ENCODE measurements around the gene SKIL.
"Not testable (repeated sequence)": the region's sequence is repeated elsewhere in the genome, so short reads cannot be mapped to it uniquely, and the experiment has no call there.

The SKIL gene, protein sequence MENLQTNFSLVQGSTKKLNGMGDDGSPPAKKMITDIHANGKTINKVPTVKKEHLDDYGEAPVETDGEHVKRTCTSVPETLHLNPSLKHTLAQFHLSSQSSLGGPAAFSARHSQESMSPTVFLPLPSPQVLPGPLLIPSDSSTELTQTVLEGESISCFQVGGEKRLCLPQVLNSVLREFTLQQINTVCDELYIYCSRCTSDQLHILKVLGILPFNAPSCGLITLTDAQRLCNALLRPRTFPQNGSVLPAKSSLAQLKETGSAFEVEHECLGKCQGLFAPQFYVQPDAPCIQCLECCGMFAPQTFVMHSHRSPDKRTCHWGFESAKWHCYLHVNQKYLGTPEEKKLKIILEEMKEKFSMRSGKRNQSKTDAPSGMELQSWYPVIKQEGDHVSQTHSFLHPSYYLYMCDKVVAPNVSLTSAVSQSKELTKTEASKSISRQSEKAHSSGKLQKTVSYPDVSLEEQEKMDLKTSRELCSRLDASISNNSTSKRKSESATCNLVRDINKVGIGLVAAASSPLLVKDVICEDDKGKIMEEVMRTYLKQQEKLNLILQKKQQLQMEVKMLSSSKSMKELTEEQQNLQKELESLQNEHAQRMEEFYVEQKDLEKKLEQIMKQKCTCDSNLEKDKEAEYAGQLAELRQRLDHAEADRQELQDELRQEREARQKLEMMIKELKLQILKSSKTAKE

DNA sequence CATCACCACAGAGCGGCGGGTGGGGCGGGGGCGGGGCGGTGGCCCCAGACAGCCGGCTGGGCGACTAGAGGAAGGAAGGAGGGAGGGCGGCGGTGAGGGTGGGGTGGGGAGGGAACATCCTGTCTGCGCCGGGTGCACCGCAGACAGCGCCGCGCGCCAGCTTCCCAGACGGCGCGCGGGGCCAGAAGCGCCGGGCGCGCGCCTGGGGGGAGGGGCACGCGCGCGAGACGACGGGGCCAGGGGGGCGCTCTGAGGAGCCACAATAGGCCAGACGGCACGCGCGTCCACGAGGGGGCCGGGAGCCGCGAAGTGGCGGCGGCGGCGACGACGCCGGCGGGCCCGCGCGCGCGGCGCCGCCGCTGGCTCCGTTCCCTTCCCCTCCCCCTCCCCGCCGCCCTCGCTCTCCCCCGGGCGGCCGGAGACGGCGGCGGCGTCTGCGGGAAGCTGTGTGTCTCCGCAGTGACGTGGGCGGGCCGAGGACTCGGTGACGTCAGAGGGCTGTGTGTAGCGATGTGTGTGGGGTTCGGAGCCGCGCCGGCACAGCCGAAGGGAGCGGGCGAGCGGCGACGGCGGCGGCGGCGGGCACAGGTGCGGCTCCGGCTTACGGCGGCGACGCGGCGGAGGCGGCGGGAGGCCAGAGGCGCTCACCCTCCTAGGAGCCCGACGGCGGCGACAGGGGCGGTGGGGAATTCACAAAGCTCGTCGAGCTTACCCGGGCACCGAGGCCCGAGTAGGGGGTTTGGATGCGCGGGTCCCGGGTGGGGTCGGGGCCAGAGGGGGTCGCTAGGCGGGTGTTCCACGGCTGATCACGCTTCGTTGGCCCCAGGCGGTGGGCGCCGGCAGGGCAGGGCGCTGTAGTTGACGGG is at the start of gene SKIL:
SKIL (plus strand) TSS at position 540 of the 866 bp plus-strand sequence. CDS start 2,617 bp downstream, outside the sequence.
- no peak for FAIRE-seq

DNA sequence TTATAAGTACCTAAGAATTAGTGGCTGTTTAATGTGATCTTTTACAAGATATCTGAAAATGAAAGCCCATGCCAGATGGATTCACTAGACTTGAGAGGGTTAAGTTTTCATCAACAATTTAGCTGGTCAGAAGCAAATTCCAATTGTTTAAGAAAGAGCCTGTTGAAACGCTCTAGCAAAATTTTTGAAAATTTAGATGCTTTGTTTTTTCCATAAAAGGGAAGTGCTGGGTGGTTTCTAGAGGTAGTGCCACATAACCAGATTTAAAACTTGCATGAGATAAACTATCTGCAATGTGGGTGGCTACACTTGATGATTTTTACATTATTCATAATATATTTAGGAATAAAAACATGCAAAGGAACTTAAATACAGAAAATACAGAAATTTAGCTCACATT is 48.5 kb upstream of the SKIL start:
- no peak for FAIRE-seq

DNA sequence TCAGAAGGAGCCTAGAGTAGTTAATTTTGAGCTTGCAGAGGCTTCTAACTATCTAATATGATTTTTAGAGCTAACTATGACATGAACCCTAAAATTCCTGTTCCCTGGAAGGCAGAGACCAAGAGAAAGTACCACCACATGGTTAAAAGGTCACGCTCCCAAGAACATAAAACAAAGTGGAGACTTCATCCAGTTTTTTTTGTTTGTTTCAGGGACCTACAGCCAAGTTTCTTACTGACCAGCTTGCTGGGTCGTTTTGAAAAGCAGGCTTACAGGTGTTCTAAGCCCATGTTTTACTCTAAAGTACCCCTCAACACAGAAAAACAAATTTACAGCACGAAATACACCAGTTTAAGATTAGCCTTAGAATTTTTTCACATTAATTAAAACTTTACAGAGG is 39.6 kb upstream of the SKIL start:
- no peak for FAIRE-seq

DNA sequence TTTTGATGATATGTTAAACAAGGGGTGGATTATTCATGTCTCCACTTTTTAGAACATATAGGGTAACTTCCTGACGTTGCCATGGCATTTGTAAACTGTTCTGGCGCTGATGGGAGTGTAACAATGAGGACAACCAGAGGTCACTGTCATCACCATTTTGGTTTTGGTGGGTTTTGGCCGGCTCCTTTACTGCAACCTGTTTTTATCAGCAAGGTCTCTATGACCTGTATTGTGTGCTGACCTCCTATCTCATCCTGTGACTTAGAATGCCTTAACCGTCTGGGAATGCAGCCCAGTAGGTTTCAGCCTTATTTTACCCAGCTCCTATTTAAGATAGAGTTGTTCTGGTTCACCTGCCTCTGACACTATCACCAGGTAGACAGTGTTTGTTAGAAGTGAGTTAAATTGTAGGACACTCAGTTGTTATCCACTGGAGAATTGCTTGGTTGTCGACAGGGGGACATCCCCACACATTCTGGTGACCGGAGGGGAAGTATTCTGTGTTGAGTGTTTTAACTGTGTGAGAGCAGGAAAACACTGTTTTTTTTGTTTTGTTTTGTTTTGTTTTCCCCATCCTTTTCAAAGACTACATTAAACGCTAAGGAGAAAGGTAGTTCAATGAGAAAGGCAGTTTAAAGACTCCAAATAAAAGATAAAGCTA is 36.9 kb upstream of the SKIL start:
- no peak for FAIRE-seq

DNA sequence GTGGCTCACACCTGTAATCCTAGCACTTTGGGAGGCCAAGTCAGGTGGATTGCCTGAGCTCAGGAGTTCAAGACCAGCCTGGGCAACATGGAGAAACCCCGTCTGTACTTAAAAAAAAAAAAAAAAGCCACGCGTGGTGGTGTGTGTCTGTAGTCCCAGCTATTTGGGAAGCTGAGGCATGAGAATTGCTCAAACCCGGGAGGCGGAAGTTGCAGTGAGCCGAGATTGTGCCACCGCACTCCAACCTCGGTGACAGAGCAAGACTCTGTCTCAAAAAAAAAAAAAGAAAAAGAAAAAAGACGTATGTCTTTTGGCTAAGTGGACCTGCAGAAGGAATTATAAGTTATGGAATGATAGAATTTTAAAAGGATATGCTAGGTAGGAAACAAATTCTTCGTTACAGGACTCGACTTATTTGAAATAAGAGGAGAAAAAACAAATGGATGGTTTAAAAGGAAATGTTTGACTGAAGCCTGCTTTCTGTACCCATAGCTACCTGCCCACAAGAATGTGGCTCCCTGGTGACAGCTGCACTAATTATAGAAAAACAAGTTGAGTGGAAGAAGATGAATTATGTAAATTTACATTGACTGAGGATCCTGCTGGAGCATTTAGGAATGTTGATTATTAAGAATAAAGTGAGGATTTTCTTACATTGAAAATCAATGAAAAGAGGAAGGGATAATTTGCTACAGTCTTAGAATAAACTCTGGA is 36.0 kb upstream of the SKIL start:
- no peak for FAIRE-seq

DNA sequence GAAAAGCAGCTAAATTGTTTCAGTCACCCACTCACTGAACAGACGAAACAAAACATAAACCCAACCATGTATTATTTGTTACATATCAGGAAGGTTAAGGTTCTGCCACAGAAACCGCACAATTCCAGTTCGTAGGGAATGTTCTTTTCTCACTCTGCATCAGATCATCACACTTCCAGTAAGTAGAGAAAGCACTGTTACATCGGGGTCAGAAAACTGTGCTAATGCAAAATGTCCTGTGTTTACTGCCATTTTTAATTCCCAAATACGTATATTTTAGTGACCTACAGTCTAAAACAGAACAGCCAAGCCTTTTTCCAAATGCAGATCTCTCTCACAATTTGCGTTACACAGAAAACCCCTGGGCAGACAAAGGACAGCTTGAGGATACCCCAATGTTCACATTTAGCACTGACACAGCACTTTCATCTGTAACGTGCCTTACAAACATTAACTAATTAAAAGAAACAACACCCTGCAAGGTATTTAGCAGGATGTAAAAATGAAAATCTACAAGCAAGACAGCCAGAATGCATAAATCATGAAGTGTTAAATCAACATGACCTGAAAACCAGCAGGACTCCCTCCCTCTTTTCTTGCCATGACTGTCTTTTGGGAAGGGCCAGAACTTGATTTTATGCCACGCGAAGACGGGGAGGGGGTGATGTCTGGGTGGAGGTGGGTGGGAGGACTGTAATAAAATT is 34.8 kb upstream of the SKIL start:
- no peak for FAIRE-seq

DNA sequence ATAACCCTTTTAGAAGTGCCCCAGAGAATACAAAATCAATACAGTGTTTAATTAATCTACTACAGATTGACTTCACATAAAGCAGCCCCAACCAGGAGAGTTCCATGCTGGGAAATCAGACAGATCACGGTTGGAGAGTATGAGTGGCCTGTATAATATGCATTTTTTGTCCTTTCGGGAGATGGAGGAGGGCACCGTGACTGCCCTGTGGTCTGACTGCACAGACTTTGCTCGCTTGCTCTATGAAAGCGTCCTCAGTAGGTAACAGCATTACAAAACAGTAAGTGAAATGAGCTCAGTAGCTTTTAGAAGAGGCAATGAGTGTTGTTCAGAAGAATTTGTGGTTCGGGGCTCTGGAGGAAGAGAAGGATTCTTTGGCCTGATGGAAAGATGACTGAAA is 34.2 kb upstream of the SKIL start:
- FAIRE-seq = no peak

DNA sequence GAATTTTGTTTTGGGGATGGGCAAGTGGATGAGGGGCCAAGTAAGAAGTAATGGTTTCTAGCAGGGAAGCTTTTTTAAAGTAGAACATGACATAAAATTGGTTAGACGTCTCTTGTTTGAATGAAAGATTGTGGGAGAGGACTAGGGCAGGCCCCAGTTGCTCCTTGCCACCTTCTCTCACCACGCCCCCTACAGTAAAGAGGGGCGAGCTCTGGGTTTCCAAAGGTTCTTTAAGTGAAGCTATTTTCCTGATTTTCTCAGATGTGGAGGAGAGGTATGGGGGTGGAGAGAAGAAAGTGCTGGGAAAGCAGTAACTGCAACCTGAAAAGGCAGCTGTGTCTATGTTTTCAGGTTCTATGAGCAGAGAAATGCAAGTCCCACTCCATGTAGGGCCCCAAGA is 32.6 kb upstream of the SKIL start:
- no peak for FAIRE-seq

DNA sequence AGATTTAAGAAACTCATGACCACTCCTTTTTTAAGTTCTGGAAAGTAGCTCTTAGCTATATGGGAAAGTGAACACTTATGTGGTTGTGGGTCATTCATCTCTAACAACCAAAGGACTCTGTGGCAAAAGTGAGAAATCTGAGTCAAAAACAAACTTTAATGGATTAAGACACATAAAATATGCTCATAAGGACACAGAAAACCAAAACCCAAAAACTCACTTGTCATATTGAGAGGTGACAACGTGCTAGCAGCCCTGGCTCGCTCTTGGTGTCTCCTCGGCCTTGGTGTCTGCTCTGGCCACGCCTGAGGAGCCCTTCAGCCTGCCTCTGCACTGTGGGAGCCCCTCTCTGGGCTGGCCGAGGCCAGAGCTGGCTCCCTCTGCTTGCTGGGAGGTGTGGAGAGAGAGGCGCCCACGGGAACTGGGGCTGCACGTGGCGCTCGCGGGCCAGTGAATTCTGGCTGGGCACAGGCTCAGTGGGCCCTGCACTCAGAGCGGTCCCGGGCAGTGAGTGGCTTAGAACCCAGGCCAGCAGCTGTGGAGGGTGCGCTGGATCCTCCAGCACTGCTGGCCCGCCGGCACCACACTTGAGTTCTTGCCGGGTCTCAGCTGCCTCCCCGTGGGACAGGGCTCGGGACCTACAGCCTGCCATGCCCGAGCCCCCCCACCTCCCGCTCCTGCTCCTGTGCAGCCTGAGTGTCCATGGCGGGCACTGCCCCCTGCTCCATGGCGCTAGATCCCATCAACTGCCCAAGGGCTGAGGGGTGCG is 30.3 kb upstream of the SKIL start:
- FAIRE-seq = no peak

DNA sequence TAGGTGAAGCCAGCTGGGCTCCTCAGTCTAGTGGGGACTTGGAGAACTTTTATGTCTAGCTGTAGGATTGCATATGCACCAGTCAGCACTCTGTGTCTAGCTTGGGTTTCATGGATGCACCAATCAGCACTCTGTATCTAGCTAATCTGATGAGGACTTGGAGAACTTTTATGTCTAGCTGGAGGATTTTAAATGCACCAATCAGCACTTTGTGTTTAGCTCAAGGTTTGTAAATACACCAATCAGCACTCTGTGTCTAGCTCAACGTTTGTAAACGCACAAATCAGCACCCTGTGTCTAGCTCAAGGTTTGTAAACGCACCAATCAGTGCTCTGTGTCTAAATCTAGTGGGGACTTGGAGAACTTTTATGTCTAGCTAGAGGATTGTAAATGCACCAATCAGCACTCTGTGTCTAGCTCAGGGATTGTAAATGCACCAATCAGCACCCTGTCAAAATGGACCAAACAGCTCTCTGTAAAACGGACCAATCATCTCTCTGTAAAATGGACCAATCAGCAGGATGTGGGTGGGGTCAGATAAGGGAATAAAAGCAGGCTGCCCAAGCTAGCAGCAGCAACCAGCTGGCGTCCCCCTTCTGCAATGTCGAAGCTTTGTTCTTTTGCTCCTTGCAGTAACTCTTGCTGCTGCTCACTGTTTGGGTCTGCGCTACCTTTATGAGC is 29.5 kb upstream of the SKIL start:
- not testable (repeated sequence) for FAIRE-seq

DNA sequence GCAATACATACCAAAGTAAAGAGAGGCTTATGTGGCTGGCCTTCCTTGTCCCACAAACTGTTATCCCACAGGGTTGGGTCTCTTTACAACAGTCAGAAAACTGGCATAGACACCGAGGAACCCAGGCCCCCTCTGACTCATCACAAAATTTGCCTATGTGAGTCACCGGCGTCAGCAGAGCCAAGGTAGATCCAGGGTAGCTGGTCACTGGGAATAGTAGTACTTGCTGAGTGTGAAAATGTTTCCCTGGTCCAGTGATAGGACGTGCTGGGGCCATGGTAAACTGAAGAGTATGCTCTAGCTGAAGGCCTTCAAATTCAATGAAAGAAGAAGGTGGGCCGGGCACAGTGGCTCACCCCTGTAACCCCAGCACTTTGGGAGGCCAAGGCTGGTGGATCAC is 27.1 kb upstream of the SKIL start:
- FAIRE-seq = no peak

DNA sequence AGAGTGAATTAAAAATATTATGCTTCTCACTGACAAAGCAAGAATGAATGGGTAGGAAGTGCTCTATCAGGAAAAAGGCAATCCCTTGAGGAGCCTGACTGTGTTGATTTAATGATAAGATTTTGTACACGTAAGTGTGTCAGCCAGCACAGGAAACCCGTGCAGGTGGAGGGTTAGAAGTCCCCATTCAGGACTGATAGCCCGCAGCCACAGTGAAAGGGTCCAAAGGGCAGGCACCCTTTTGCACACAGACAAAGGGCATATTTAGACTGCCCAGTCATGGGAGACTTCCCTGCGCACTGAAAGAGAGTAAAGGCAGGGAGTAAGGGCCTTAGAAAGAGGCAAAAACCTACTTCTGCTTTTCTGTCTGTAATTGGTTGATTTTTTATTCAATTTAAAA is 26.4 kb upstream of the SKIL start:
- no peak for FAIRE-seq

DNA sequence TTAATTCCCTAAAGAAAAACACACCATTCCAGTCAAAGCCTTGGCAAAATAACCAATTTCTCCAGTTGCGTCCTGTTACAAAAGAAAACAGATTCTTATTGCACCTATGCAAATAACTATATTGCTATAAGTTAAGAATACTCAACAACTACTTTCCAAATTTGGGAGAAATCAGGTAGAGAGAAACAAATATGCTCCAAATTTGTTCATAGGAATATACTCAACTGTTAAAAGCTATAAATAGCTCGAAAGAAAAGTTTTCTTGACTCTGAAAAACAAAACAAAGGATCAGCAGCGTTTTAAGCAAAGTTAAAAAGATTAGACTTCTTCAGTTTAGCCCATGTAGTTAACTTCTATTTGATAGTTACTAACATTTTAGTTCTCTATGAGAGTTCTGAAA is 20.1 kb upstream of the SKIL start:
- FAIRE-seq = no peak

DNA sequence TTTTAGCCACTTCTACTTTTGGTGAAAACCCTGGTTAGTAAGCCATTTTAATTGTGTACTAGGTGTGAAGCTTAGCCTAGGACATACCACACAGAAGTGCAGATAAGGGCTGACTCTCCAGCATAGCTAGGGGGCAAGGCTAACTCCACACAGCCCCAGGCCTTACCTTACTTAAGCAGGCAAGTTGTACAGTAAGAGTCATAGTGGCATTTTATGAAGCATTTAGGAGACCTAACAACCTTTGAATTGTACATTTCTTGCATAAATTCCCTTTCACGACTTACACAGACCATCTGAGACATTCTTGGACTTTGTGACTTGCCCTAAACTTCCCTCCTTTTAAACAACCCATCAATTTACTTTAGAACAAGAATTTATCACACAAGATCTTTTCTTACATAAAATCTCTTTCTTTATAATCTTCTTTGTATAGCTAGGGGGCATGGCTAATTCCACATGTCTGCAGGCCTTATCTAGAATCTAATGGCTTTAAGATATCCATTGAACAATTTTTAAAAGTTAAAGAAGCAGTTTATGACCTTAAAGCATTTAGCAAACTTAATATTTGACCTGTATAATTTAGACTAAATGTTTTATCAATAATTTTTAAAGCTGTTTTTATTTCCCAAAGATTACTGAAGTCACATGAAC is 18.7 kb upstream of the SKIL start:
- FAIRE-seq = no peak

DNA sequence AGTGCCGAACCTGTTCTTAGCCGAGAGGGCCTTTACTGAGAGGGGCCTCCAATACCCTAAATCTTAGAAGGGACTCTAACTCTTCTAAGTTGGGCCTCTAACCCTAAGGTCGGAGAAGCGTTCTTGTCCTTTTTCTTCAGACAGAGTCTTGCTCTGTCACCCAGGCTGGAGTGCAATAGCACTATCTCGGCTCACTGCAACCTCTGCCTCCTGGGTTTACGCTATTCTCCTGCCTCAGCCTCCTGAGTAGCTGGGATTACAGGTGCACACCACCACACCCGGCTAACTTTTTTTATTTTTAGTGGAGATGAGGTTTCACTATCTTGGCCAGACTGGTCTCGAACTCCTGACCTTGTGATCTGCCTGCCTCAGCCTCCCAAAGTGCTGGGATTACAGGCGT is 15.2 kb upstream of the SKIL start:
- not testable (repeated sequence) for FAIRE-seq

DNA sequence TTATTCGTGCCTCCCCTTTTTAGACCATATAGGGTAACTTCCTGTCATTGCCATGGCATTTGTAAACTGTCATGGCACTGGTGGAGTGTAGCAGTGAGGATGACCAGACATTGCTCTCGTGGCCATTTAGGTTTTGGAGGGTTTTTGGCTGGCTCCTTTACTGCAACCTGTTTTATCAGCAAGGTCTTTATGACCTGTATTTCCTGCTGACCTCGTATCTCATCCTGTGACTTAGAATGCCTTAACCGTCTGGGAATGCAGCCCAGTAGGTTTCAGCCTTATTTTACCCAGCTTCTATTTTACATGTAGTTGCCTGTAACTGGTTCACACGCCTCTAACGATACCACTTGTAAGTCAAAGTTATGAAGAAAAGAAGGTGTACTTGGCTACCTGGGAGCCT is 13.7 kb upstream of the SKIL start:
- not testable (repeated sequence) for FAIRE-seq

DNA sequence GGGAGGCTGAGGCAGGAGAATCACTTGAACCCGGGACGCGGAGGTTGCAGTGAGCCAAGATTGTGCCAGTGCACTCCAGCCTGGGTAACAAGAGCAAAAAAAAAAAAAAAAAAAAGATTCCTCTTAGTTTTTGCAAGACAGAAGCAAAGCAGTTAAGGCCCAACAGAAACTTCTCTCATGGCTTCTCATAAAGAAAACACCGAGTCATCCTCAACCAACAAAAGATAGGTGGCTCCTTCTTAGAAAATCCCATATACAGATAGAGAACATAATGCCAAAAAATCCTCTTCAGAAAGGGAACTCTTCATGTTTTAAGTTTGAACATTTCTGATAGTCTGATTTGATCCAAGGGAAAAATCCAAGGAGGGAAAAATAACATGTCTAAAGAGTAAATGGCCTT is 12.5 kb upstream of the SKIL start:
- FAIRE-seq = no peak

DNA sequence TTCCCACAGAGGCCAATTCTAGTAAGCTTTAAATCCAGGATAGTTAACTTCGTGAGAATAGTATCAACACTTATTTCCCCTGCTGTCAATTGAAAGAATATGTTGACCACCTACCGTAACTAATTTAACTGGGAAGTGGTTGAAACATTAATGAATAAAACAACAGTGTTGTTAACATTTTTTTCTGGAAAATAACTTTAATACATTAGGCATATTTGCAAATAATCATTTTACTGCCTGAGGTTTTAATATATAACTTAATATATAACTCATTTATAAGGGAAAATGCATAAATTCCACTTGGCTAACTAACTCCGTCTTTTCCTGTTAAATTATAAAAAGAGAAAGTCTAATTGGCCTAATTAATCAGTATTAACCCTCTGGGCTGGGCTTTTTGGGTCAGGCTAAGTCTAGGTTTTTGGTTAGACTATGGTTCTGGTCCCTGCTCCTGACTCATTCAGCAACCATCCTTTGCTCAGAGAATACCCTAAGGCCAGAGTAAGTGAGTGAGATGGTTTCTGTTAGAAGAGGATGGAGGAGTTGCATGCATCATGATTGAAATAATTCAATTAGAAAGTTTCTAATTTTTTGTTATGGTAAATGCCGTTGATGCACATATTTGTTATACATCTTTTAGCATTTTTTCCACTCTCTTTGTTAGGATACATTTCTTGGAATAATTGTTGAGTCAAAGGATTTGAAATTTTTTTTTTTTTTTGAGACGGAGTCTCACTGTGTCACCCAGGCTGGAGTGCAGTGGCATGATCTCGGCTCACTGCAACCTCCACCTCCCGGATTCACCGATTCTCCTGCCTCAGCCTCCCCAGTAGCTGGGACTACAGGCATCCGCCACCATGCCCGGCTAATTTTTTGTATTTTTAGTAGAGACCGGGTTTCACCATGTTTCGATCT is 10.8 kb upstream of the SKIL start:
- FAIRE-seq = no peak
